ENCODE data around the gene ADARB1. TPM values are rescaled to one million over a fixed set of nuclear protein-coding genes. Genes with fewer than 3 reads are reported as not detected.

Gene ADARB1
- total and polyA plus RNA-seq, 2 donors (not counting 1 experiment from before 2014, with no cell fraction given): 17.1 to 33.3 TPM

GRCh38 chr21:45111703-45112102, 37.3 kb downstream of the ADARB1 start:
- Mint-ChIP-seq H3K27me3 (no peaks in the 10 kb centered on the region), H3K4me1 (peaks cover 91% of the 10 kb centered on the region), H3K4me3 (peak overlapping the region; percentile 85), H3K27ac (peak overlapping the region; percentile 64), H3K9me3 (ENCODE audit: insufficient read depth) (no peaks in the 10 kb centered on the region)
- H3K79me2 ChIP-seq (ENCODE audit: control insufficient read depth, insufficient read depth, low read length): peaks cover 82% of the 10 kb centered on the region
- H3K36me3 ChIP-seq (replicated peaks in 1 of 2; ENCODE audit: control extremely low read depth in 1 of 2, control insufficient read depth in 1 of 2, extremely low read depth in 1 of 2, insufficient read depth in 2 of 2, low read length in 1 of 2): no peaks in the 10 kb centered on the region
- H3K4me2 ChIP-seq (replicated peaks; ENCODE audit: low read depth, low read length, poor library complexity, severe bottlenecking): peak overlapping the region; percentile 80
- no peaks in the 10 kb centered on the region for H3K27me3 ChIP-seq (replicated peaks in 1 of 4; ENCODE audit: control extremely low read depth in 1 of 4, control insufficient read depth in 3 of 4, insufficient read depth in 4 of 4, low read length in 3 of 4)
- intact Hi-C loops (cut with micrococcal nuclease): loop anchor here (2.0 to 5.0 kb wide), 3 partner anchors 37 to 1249 kb away; partner anchors contain the start of gene ADARB1
- peaks cover 0 to 3% (median 0%) of the 10 kb centered on the region in 3 donors for H3K9me3 ChIP-seq (ENCODE audit: control extremely low read depth in 1 of 3, control insufficient read depth in 2 of 3, insufficient read depth in 1 of 3, low read length in 2 of 3)
- 83% methylated on average over 1 of the region's 5 CpGs for WGBS (ENCODE audit: insufficient coverage)
- peak overlapping the region; percentile 83 to 94 for H3K27ac ChIP-seq (ENCODE audit: low read length in 2 of 2)
- ChIA-PET CTCF (interaction anchor here (0.7 to 3.7 kb wide), 6 partner anchors 9 to 162 kb away, joined by 3 to 59 read pairs (median 6); no protein-coding TSS in a partner anchor), POLR2A (interaction anchor here (1.3 to 2.1 kb wide), 2 partner anchors 11 to 17 kb away, joined by 4 to 5 read pairs; no protein-coding TSS in a partner anchor)
- DNase-seq (no peak), ATAC-seq (ENCODE audit: low read depth) (no peak)
- peak overlapping the region in 1 of 5 experiments; percentile 60 for H3K4me3 ChIP-seq (ENCODE audit: control extremely low read depth in 1 of 5, extremely low read depth in 1 of 5, insufficient read depth in 1 of 5, low read depth in 2 of 5, low read length in 4 of 5)
- H4K20me1 ChIP-seq (ENCODE audit: control insufficient read depth, insufficient read depth, low read length, poor library complexity, severe bottlenecking): no peaks in the 10 kb centered on the region
- TF ChIP-seq EZH2 (IDR thresholded peaks at IDR 0.05; ENCODE audit: borderline replicate concordance, insufficient read depth, low read depth, low read length, poor library complexity, severe bottlenecking): no peak
- H2AFZ ChIP-seq (ENCODE audit: insufficient read depth, low read depth, low read length, poor library complexity, severe bottlenecking): no peak overlapping the region
- H3K9ac ChIP-seq (ENCODE audit: low read length): no peak overlapping the region
- peaks cover 91 to 94% of the 10 kb centered on the region in 2 donors for H3K4me1 ChIP-seq (ENCODE audit: control insufficient read depth in 2 of 2, insufficient read depth in 2 of 2, low read length in 2 of 2)

DNA sequence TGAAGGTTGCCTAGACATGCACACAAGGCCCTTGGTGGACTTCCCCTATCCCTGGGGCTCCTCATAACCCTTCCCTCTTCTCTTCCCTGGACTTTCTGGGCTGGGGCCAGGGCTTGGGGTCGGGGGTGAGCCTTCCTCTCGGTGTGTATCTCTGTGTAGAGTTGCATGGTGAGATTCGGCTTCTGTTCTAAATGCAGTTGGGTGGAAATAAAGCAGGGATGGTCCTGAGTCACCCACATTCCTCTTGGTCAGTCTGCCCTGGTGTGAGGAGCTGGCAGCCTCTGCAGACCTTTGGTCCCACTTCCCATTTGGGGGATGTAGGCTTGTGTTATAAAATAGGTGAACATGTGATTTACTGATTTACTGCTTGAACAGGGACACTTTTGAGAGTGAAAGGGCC, 38.0 kb downstream of the ADARB1 start:
- intact Hi-C loops (cut with micrococcal nuclease): loop anchor here (5.0 kb wide), 2 partner anchors 545 to 1250 kb away; no protein-coding TSS in a partner anchor
- no peaks in the 10 kb centered on the region for H3K27me3 Mint-ChIP-seq
- H3K4me1 Mint-ChIP-seq: peaks cover 91% of the 10 kb centered on the region
- Histone ChIP-seq H2AFZ (ENCODE audit: insufficient read depth, low read depth, low read length, poor library complexity, severe bottlenecking) (no peak overlapping the region), H3K27me3 (replicated peaks in 1 of 4; ENCODE audit: control extremely low read depth in 1 of 4, control insufficient read depth in 3 of 4, insufficient read depth in 4 of 4, low read length in 3 of 4) (no peaks in the 10 kb centered on the region), H3K9ac (ENCODE audit: low read length) (no peak overlapping the region), H3K4me1 (ENCODE audit: control insufficient read depth in 2 of 2, insufficient read depth in 2 of 2, low read length in 2 of 2) (peaks cover 88 to 94% of the 10 kb centered on the region in 2 donors), H3K4me2 (replicated peaks; ENCODE audit: low read depth, low read length, poor library complexity, severe bottlenecking) (peak overlapping the region; percentile 80), H3K79me2 (ENCODE audit: control insufficient read depth, insufficient read depth, low read length) (peaks cover 82% of the 10 kb centered on the region), H4K20me1 (ENCODE audit: control insufficient read depth, insufficient read depth, low read length, poor library complexity, severe bottlenecking) (no peaks in the 10 kb centered on the region), H3K27ac (ENCODE audit: low read length in 2 of 2) (peak overlapping the region; percentile 83 to 94), H3K4me3 (ENCODE audit: control extremely low read depth in 1 of 5, extremely low read depth in 1 of 5, insufficient read depth in 1 of 5, low read depth in 2 of 5, low read length in 4 of 5) (peak overlapping the region in 1 of 5 experiments; percentile 60), H3K9me3 (ENCODE audit: control extremely low read depth in 1 of 3, control insufficient read depth in 2 of 3, insufficient read depth in 1 of 3, low read length in 2 of 3) (peaks cover 0 to 3% (median 0%) of the 10 kb centered on the region in 3 donors), H3K36me3 (replicated peaks in 1 of 2; ENCODE audit: control extremely low read depth in 1 of 2, control insufficient read depth in 1 of 2, extremely low read depth in 1 of 2, insufficient read depth in 2 of 2, low read length in 1 of 2) (no peaks in the 10 kb centered on the region)
- peak overlapping the region; percentile 40 for H3K4me3 Mint-ChIP-seq
- ATAC-seq (ENCODE audit: low read depth) (no peak), DNase-seq (no peak)
- peak overlapping the region; percentile 47 for H3K27ac Mint-ChIP-seq
- WGBS (ENCODE audit: insufficient coverage): 88% methylated on average over 1 of the region's 3 CpGs
- CTCF ChIA-PET: interaction anchor here (1.2 to 3.7 kb wide), 4 partner anchors 8 to 34 kb away, joined by 4 to 59 read pairs (median 9); no protein-coding TSS in a partner anchor
- TF ChIP-seq CTCF (IDR thresholded peaks at IDR 0.05): no peak
- TF ChIP-seq EZH2 (IDR thresholded peaks at IDR 0.05; ENCODE audit: borderline replicate concordance, insufficient read depth, low read depth, low read length, poor library complexity, severe bottlenecking): no peak
- POLR2A ChIA-PET: interaction anchor here (0.7 kb wide), 1 partner anchor 175 kb away, joined by 3 read pairs; no protein-coding TSS in a partner anchor
- no peaks in the 10 kb centered on the region for H3K9me3 Mint-ChIP-seq (ENCODE audit: insufficient read depth)

All from B cell (primary cell).